Gastrocnemius medialis (tissue), 4 donors: ENCODE results near the gene SIGLEC8.

Source experiments
- POLR2A ChIP-seq, 2 donors: fragments of 450-650 bp; IDR thresholded peaks; one replicate each; pipeline ENCODE4 v1.6.1; 2017; ENCODE audit warnings: antibody characterized with exemption in 2 of 2, mild to moderate bottlenecking in 2 of 2, moderate library complexity in 2 of 2
- TF ChIP-seq, protein P1 (sequence below), 5 experiments: fragments of 450-650 bp in 3 of 5; fragments of 200-600 bp in 2 of 5; sonication (generic) in 2 of 5; IDR thresholded peaks in 4 of 5; conservative IDR thresholded peaks in 1 of 5; 1 replicate in 4 of 5; 2 replicates in 1 of 5; pipeline ENCODE4 v1.5.1; 2016 to 2019; ENCODE audit warnings: antibody characterized with exemption in 5 of 5, mild to moderate bottlenecking in 3 of 5, moderate library complexity in 3 of 5

DNA sequence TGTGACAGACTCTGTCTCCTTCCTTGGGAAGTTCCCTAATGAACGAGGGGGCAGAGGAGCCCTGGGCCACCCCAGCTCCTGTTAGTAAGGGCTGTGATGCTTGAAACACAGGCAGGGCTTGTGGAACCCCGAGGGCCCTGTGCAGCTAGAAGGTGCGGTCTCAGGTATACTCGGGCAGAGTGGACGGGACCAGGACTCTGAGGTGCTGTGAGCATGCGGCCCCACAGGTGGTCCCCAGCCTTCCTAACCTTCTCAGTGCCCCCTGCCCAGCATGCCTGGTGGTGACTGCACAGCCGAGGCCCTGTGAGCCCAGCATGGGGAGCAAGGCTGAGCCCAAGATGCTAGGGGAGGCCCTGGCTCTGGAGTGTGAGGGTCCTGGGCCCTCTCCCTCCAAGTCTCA, 4.0 kb upstream of the SIGLEC8 start:
- TF ChIP-seq, protein P1, sequence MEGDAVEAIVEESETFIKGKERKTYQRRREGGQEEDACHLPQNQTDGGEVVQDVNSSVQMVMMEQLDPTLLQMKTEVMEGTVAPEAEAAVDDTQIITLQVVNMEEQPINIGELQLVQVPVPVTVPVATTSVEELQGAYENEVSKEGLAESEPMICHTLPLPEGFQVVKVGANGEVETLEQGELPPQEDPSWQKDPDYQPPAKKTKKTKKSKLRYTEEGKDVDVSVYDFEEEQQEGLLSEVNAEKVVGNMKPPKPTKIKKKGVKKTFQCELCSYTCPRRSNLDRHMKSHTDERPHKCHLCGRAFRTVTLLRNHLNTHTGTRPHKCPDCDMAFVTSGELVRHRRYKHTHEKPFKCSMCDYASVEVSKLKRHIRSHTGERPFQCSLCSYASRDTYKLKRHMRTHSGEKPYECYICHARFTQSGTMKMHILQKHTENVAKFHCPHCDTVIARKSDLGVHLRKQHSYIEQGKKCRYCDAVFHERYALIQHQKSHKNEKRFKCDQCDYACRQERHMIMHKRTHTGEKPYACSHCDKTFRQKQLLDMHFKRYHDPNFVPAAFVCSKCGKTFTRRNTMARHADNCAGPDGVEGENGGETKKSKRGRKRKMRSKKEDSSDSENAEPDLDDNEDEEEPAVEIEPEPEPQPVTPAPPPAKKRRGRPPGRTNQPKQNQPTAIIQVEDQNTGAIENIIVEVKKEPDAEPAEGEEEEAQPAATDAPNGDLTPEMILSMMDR (IDR thresholded peaks at IDR 0.05 in 4 of 5, conservative IDR thresholded peaks at IDR 0.05 in 1 of 5) = no peak
- TF ChIP-seq POLR2A (IDR thresholded peaks at IDR 0.05) = no peak
